ENCODE results near the gene PLAAT3.

DNA sequence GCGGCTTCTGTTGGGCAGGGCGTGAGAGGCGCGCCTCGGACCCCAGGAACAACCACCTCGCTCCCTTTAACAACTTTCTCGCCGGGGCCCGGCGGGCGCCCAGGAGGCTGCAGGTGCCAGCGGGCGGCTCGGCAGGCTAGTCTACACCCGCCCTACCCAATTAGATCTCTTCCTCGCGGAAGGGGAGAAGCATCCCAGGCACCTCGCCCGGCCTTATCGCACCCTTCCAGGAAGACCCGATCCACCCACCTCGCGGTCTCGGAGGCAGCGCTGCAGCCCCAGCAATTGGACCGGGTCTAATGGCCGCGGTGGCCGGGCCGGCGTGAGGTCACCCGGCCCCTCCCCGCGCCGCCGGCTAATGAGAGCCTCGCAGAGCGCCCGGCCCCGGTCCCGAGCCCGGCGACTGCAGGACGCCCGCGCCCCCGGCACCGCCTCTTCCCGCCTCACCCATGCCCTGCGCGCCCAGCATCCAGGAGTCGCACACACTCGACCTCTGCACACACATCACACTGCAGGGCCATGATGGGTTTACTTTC, at the start of gene PLAAT3:
- TF ChIP-seq, protein P1, sequence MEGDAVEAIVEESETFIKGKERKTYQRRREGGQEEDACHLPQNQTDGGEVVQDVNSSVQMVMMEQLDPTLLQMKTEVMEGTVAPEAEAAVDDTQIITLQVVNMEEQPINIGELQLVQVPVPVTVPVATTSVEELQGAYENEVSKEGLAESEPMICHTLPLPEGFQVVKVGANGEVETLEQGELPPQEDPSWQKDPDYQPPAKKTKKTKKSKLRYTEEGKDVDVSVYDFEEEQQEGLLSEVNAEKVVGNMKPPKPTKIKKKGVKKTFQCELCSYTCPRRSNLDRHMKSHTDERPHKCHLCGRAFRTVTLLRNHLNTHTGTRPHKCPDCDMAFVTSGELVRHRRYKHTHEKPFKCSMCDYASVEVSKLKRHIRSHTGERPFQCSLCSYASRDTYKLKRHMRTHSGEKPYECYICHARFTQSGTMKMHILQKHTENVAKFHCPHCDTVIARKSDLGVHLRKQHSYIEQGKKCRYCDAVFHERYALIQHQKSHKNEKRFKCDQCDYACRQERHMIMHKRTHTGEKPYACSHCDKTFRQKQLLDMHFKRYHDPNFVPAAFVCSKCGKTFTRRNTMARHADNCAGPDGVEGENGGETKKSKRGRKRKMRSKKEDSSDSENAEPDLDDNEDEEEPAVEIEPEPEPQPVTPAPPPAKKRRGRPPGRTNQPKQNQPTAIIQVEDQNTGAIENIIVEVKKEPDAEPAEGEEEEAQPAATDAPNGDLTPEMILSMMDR (conservative IDR thresholded peaks at IDR 0.05; ENCODE audit: low read depth, low read length) = no peak
- TF ChIP-seq EZH2 (IDR thresholded peaks at IDR 0.05; ENCODE audit: borderline replicate concordance, low read depth, low read length, poor library complexity, severe bottlenecking) = no peak

Data from A673 (cell line).